Loucy (cell line): ENCODE results near the gene ACOT11.
"Not testable (repeated sequence)": the region's sequence is repeated elsewhere in the genome, so short reads cannot be mapped to it uniquely, and the experiment has no call there.

ENCODE experiments used
- H2AFZ ChIP-seq: fragments of 200-600 bp; sonication (generic); 2 replicates; pipeline ENCODE4 v1.6.0; 2016; ENCODE audit warnings: antibody characterized with exemption, mild to moderate bottlenecking, low read length, moderate library complexity
- H3F3A ChIP-seq: fragments of 200-600 bp; 2 replicates; pipeline ENCODE4 v1.6.0; 2016; ENCODE audit warnings: antibody characterized with exemption, low read depth, mild to moderate bottlenecking
- H3K27me3 ChIP-seq: fragments of 200-600 bp; sonication (generic); 2 replicates; pipeline ENCODE4 v1.6.1; 2014; ENCODE audit warnings: low read length, mild to moderate bottlenecking; ENCODE audit not compliant: insufficient read depth, poor library complexity, severe bottlenecking
- H3K36me3 ChIP-seq: fragments of 200-600 bp; sonication (generic); 2 replicates; pipeline ENCODE4 v1.6.1; 2016; ENCODE audit warnings: low read length; ENCODE audit not compliant: insufficient read depth
- H3K4me1 ChIP-seq: fragments of 200-600 bp; sonication (generic); 2 replicates; pipeline ENCODE4 v1.5.1; 2014; ENCODE audit warnings: low read length, mild to moderate bottlenecking; ENCODE audit not compliant: insufficient read depth, poor library complexity, severe bottlenecking
- H3K4me2 ChIP-seq: fragments of 200-600 bp; sonication (generic); 2 replicates; pipeline ENCODE4 v1.6.0; 2014; ENCODE audit warnings: antibody characterized with exemption, low read length, low read depth, mild to moderate bottlenecking; ENCODE audit not compliant: poor library complexity, severe bottlenecking
- H3K4me3 ChIP-seq: fragments of 200-600 bp; sonication (generic); 2 replicates; pipeline ENCODE4 v1.5.1; 2014; ENCODE audit warnings: low read length, mild to moderate bottlenecking, mixed read lengths; ENCODE audit not compliant: poor library complexity, severe bottlenecking
- H3K79me2 ChIP-seq: fragments of 200-600 bp; sonication (generic); 2 replicates; pipeline ENCODE4 v1.6.1; 2014; ENCODE audit warnings: low read length; ENCODE audit not compliant: insufficient read depth
- H3K9ac ChIP-seq: fragments of 200-600 bp; sonication (generic); 2 replicates; pipeline ENCODE4 v1.6.0; 2014; ENCODE audit warnings: mild to moderate bottlenecking, low read depth, low read length, moderate library complexity; ENCODE audit not compliant: poor library complexity, severe bottlenecking
- H3K9me2 ChIP-seq: fragments of 200-600 bp; sonication (generic); replicated peaks from 2 replicates; pipeline ENCODE4 v1.6.1; 2016; ENCODE audit warnings: low read depth, low read length, mixed read lengths
- H3K9me3 ChIP-seq: fragments of 200-600 bp; sonication (generic); 2 replicates; pipeline ENCODE4 v1.6.1; 2014; ENCODE audit warnings: mild to moderate bottlenecking, antibody characterized with exemption, low read length, low read depth; ENCODE audit not compliant: insufficient read depth
- H4K20me1 ChIP-seq: fragments of 200-600 bp; sonication (generic); 2 replicates; pipeline ENCODE4 v1.6.0; 2014; ENCODE audit warnings: antibody characterized with exemption, low read length, mild to moderate bottlenecking; ENCODE audit not compliant: insufficient read depth, poor library complexity, severe bottlenecking
- EZH2phosphoT487 ChIP-seq: fragments of 200-600 bp; IDR thresholded peaks from 2 replicates; pipeline ENCODE4 v1.6.1; 2018; ENCODE audit warnings: antibody characterized with exemption, mild to moderate bottlenecking, moderate library complexity, borderline replicate concordance
- TF ChIP-seq, protein P1 (sequence below): fragments of 200-600 bp; sonication (generic); conservative IDR thresholded peaks from 2 replicates; pipeline ENCODE4 v1.5.1; 2014; ENCODE audit warnings: mild to moderate bottlenecking, antibody characterized with exemption, low read length

The ACOT11 gene

DNA sequence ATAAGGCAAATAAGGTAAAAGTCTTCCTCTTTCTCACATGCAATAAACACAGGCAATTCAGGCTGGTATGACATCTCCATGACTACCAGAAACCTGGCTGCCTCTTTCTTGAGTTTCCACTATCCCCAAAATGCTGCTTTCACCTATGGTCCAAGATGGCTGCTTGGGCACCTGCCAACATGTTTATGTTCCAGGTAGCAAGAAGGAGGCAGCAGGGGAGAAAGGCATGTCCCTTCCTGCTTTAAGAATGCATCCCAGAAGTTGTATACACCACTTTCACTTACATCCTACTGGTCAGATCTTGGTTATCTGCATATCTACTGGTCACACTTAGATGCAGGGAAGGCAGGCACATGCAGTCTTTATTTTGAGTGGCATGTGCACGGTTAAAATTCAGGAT, 19.4 kb upstream of the ACOT11 start:
- H3K4me2 ChIP-seq, result no peak overlapping the region
- H3F3A ChIP-seq, result no peaks in the 10 kb centered on the region
- no peak overlapping the region for H3K4me3 ChIP-seq
- no peaks in the 10 kb centered on the region for H3K9me2 ChIP-seq
- no peaks in the 10 kb centered on the region for H3K27me3 ChIP-seq
- no peak overlapping the region for H2AFZ ChIP-seq
- H3K9ac ChIP-seq, result no peak overlapping the region
- peaks cover 12% of the 10 kb centered on the region for H3K4me1 ChIP-seq
- no peak for TF ChIP-seq EZH2phosphoT487
- TF ChIP-seq, protein P1, sequence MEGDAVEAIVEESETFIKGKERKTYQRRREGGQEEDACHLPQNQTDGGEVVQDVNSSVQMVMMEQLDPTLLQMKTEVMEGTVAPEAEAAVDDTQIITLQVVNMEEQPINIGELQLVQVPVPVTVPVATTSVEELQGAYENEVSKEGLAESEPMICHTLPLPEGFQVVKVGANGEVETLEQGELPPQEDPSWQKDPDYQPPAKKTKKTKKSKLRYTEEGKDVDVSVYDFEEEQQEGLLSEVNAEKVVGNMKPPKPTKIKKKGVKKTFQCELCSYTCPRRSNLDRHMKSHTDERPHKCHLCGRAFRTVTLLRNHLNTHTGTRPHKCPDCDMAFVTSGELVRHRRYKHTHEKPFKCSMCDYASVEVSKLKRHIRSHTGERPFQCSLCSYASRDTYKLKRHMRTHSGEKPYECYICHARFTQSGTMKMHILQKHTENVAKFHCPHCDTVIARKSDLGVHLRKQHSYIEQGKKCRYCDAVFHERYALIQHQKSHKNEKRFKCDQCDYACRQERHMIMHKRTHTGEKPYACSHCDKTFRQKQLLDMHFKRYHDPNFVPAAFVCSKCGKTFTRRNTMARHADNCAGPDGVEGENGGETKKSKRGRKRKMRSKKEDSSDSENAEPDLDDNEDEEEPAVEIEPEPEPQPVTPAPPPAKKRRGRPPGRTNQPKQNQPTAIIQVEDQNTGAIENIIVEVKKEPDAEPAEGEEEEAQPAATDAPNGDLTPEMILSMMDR, result no peak
- H3K36me3 ChIP-seq, result no peaks in the 10 kb centered on the region
- no peaks in the 10 kb centered on the region for H3K9me3 ChIP-seq
- no peaks in the 10 kb centered on the region for H4K20me1 ChIP-seq
- no peaks in the 10 kb centered on the region for H3K79me2 ChIP-seq

DNA sequence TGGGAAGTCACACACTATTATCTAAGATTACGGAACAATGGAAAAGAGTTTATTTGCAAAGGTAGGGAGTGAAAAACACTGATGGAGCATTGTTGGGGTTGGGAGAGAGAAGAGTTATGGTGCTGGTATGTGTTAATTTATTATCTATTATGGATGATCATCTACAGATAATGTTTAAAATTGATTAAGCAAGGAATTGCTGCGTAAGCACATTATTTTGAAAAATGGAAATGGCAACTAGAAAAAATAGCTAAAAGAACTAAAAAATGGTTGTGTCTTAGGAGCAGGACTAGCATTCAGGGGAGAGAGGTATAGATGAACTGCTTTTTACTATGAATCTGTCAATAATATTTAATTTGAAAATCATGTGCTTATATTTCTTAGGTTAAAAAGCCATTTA, 16.0 kb upstream of the ACOT11 start:
- no peaks in the 10 kb centered on the region for H3K9me3 ChIP-seq
- no peak for TF ChIP-seq EZH2phosphoT487
- TF ChIP-seq, protein P1, result no peak

DNA sequence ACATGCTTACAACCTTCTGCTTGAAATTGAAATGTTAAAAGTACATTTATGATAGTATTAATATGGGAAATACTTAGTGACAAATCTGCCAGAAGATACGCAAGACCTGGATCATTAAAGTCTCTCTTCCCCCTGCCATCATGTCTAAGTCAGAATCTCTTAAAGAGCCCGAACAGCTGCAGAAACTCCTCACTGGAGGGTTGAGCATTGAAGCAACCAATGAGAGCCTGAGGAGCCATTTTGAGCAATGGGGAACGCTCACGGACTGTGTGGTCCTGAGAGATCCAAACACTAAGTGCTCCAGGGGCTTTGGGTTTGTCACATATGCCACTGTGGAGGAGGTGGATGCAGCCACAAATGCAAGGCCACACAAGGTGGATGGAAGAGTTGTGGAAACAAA, 11.4 kb upstream of the ACOT11 start:
- not testable (repeated sequence) for H3K9me2 ChIP-seq, H3K9ac ChIP-seq, H3K9me3 ChIP-seq, H3K36me3 ChIP-seq, H4K20me1 ChIP-seq, H3K4me2 ChIP-seq, H3K79me2 ChIP-seq, H3K4me3 ChIP-seq, H3K27me3 ChIP-seq, H3F3A ChIP-seq
- Histone ChIP-seq H2AFZ (peak overlapping the region; percentile 26; the same call in 1 of the 2 replicates), H3K4me1 (peaks cover 13% of the 10 kb centered on the region)

More for the DNA sequence above, 16.0 kb upstream of the ACOT11 start:
- no peaks in the 10 kb centered on the region for H3F3A ChIP-seq
- H3K4me1 ChIP-seq, result peaks cover 12% of the 10 kb centered on the region
- H3K9ac ChIP-seq, result no peak overlapping the region
- H2AFZ ChIP-seq, result no peak overlapping the region
- no peaks in the 10 kb centered on the region for H4K20me1 ChIP-seq
- H3K4me2 ChIP-seq, result no peak overlapping the region
- no peaks in the 10 kb centered on the region for H3K27me3 ChIP-seq
- no peaks in the 10 kb centered on the region for H3K9me2 ChIP-seq
- H3K4me3 ChIP-seq, result no peak overlapping the region
- no peaks in the 10 kb centered on the region for H3K36me3 ChIP-seq
- no peaks in the 10 kb centered on the region for H3K79me2 ChIP-seq

DNA sequence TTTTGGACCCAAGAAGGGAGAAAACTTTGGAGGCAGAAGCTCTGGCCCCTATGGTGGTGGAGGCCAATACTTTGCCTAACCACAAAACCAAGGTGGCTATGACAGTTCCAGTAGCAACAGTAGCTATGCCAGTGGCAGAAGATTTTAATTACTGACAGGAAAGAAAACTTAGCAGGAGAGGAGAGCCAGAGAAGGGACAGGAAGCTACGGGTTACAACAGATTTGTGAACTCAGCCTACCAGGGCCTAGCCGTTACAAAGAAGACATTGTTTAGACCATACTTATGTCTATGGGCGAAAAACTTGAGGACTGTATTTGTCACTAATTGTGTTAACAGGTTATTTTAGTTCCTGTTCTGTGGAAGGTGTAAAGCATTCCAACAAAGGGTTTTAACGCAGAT, 10.4 kb upstream of the ACOT11 start:
- Histone ChIP-seq H3K36me3 (no peaks in the 10 kb centered on the region), H3K4me2 (peak overlapping the region; percentile 33), H3F3A (no peaks in the 10 kb centered on the region), H3K9ac (peak overlapping the region; percentile 41), H4K20me1 (no peaks in the 10 kb centered on the region), H3K4me1 (peaks cover 14% of the 10 kb centered on the region), H3K9me3 (no peaks in the 10 kb centered on the region), H3K4me3 (peak overlapping the region; percentile 17), H3K79me2 (no peaks in the 10 kb centered on the region), H2AFZ (no peak overlapping the region), H3K27me3 (no peaks in the 10 kb centered on the region), H3K9me2 (no peaks in the 10 kb centered on the region)
- TF ChIP-seq, protein P1, result no peak
- no peak for TF ChIP-seq EZH2phosphoT487
